Superior temporal gyrus (tissue), 1 donor: ENCODE measurements around the gene ZNF835.

ENCODE experiments used
- DNase-seq: peaks from one replicate; pipeline ENCODE4 v3.0.0-alpha.2; 2016; ENCODE audit errors: extremely low spot score

Gene ZNF835

GRCh38 chr19:56663931-56664500 lies 7.5 kb downstream of the ZNF835 start:
- DNase-seq = no peak

- DNase-seq = no peak
Measured at GRCh38 chr19:56661248-56661647, 10.3 kb downstream of the ZNF835 start.

GRCh38 chr19:56660381-56661107 lies 11.0 kb downstream of the ZNF835 start:
- peak; percentile 48 for DNase-seq

DNA sequence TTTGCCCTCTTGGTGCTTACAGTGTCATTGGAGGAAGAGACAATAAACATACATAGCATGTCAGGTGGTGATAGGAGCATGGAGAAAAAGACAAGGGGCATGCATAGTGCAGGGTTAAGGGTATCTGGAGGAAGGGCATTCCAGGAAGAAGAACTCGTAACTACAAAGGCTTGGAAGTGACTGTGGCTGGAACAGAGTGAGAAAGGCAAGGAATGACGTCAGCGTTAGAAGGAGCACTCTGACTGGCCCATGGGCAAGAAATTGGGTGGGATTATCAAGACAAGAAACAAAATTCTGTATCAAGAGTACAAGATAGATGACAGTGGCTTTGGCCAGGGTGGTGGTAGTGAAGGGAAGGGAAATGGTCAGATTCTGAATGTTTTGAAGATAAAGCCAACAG lies 17.4 kb downstream of the ZNF835 start:
- DNase-seq = no peak

- DNase-seq = no peak
Measured at GRCh38 chr19:56643460-56643955, 28.0 kb downstream of the ZNF835 start.

- no peak for DNase-seq
Measured at GRCh38 chr19:56642711-56643459, 28.7 kb downstream of the ZNF835 start, which contains the start of gene SMIM17. Gene SMIM17, plus strand, starts transcription at chr19:56643159. Its CDS starts 2,509 bp downstream, at chr19:56645668.

- no peak for DNase-seq
Measured at GRCh38 chr19:56639217-56639616, 32.3 kb downstream of the ZNF835 start.

- DNase-seq = peak; percentile 75
Measured at GRCh38 chr19:56637976-56638555, 33.5 kb downstream of the ZNF835 start.

DNA sequence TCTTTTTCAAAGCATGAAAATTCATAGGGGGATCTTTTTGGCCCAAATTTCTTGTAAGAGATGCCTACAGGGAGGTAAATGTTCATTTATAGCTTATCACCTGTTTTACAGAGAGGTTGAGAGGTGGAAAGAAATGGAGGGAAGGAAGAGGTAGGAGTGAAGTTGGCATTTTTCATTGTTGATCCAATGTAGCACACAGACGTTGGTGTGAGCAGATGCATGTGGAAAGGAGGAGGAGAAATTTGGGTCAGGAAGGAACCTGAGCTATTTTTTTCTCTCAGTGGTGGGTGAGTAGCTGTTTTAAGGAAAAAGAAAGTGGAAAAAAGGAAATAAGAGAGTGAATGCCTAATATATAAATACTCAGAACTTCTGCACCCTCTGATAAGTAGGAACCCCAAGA lies 38.5 kb downstream of the ZNF835 start:
- DNase-seq = peak; percentile 23

DNA sequence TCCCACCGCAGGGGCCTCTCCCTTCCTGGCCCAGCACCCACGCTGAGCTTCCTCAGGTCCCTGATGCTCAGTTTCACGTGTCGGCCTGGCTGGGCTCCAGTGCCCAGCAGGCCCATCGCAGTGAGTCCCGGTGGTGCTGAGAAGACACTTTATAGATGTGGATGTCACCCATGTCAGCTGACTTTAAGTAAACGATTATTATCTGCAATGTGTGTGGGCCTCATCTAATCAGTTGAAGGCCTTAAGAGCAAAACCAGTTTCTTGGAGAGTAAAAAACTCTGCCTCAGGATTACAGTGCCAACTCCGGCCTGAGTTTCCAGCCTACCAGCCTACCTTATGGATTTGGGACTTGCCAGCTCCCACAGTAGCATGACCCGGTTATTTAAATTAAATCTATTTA lies 45.8 kb downstream of the ZNF835 start:
- no peak for DNase-seq

DNA sequence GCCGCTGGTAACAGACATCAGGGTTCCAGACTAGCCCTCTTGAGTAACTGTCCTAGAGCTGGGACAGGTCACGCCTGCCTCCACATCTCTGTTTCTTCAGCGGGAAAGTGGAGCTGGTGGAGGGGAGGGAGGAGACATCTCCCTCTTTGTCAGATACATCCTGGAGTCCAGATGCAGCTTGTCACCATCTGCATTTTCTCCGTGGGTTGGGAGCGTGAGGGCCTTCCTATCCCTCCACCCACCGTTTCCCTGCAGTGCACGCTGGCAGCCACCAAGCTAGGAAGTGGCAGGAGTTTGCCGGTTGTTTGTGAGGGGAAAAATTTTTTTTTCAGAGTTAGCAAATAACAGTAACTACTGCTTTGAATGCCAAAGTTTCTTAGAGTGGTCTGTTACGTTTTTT lies 48.6 kb downstream of the ZNF835 start:
- no peak for DNase-seq

GRCh38 chr19:56622374-56622773 lies 49.2 kb downstream of the ZNF835 start:
- no peak for DNase-seq

DNA sequence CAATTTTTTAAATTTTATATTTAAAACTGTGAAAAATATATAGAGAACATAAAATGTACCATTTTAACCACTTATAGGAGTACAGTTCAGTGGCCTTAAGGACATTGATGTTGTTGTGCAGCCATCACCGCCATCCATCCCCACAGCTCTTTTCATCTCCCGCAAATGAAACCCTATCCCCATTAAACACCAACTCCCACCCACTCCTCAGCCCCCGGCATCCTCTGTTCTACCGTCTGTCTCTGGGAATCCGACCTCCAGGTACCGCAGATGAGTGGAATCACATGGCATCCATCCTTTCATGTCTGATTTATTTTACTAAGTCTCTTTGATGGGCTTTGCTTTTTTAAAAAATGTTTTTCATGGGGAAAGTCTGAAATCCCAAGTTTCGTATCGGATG lies 52.4 kb downstream of the ZNF835 start:
- DNase-seq = no peak

GRCh38 chr19:56617531-56617930 lies 54.0 kb downstream of the ZNF835 start:
- DNase-seq = no peak

DNA sequence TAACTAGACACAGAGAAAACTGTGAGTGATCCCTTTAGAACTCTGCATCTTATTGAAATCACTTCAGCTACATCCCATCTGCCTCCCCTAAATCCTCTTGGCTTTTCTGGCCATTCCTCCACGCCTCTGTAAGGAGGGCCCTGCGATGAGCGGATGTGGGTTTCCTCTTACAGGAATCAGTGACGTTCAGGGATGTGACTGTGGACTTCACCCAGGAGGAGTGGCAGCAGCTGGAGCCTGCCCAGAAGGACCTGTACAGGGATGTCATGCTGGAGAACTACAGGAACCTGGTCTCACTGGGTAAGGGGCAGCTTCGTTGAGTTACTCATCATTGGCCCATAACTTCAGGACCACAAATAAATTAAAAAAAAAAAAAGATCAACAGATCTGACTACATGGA lies 57.9 kb downstream of the ZNF835 start:
- DNase-seq = no peak

DNA sequence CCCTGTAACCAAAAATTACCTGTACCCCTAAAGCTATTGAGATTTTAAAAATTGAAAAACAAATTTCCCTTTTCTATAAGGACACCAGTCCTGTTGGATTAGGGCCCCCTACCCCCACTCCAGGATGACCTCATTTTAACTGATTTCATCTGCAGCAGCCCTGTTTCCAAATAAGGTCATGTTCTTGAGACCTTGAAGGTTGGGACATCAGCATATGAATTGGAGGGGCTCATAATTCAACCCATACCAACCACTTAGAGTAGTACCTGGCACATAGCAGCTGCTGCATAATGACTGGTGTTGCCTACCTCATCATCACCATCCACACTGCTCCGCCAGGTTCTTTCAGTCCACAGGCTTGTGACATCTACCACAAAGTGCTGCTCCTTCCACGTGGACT lies 58.8 kb downstream of the ZNF835 start:
- no peak for DNase-seq
